Kasumi-1 (cell line): Measurements from ENCODE around the gene B3GNT7.
"Not testable (repeated sequence)": the region's sequence is repeated elsewhere in the genome, so short reads cannot be mapped to it uniquely, and the experiment has no call there.

Experiments
- DNase-seq, 2 experiments: peaks; one replicate each; lab custom pipeline; 2025; lab: John Stamatoyannopoulos, UW

The B3GNT7 gene

GRCh38 chr2:231425811-231426703 lies 30.5 kb downstream of the B3GNT7 start:
- no peak for DNase-seq

GRCh38 chr2:231427116-231427515 lies 31.6 kb downstream of the B3GNT7 start:
- DNase-seq: no peak

- DNase-seq: no peak
These were observed 33.6 kb downstream of the B3GNT7 start for GRCh38 chr2:231429152-231429551.

- no peak for DNase-seq
These were observed 34.4 kb downstream of the B3GNT7 start for GRCh38 chr2:231429901-231430300.

DNA sequence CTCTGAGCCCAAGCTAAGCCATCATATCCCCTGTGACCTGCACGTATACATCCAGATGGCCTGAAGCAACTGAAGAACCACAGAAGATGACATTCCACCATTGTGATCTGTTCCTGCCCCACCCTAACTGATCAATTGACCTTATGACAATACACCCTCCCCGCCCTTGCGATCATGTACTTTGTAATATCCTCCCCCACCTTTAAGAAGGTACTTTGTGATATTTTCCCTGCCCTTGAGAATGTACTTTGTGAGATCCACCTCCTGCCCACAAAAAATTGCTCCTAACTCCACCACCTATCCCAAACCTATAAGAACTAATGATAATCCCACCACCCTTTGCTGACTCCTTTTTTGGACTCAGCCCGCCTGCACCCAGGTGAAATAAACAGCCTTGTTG lies 34.9 kb downstream of the B3GNT7 start:
- DNase-seq: not testable (repeated sequence)

DNA sequence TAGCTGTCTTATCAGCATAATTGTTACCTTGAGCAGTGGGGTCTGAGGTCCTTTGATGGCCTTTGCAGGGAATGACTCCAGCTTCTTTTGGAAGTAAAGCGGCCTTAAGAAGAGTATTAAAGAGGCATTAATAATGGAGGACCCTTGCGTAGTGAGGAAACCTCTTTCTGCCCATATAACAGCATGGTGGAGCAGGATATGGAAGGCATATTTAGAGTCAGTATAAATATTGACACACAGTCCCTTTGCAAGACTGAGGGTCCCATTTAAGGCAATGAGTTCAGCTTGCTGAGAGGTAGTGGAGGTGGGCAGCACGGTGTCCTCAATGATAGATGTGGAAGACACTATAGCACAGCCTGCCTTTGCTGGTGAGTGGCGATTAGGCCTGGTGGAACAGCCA lies 36.1 kb downstream of the B3GNT7 start:
- DNase-seq: no peak

- DNase-seq: no peak
These were observed 38.5 kb downstream of the B3GNT7 start for GRCh38 chr2:231433990-231434389.

DNA sequence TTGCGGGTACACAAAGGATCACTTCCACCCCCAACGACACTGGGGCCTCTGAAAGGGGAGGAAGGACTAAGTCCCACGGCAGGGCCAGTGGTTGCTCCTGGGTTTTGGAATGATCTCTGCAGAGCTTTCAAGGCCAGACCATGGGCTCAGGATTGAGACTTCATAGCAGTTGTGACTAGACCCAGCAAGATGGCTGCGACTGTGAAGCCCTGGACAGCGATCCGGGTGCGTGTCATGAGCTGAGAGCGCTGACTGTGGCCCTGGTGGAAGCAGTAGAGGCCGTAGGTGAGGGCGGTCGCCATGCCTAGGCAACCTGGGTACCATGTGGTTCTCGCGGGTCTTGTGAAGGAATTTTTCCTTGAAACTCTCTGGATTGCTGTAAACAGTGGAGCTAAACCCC lies 41.4 kb downstream of the B3GNT7 start:
- DNase-seq: no peak

DNA sequence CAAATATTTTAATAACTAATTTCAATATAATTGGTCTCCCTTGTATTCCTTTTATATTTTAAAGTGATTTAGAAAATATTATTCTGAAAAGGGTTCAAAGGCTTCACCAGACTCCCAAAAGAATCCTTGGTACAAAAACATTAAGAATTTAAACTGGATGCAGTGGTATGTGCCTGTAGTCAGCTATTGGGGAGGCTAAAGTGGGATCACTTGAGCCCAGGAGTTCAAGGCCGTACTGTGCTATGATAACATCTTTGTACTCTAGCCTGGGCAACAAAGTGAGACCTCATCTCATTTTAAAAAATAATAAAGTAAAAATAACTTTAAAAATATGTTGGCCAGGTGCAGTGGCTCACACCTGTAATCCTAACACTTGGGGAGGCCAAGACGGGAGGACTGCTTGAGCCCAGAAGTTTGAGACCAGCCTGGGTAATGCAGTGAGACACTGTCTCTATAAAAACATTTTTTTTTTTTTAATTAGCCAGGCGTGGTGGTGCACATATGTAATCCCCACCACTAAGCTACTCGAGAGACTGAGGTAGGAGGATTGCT lies 54.1 kb downstream of the B3GNT7 start:
- DNase-seq: no peak

- DNase-seq: no peak
These were observed 55.1 kb downstream of the B3GNT7 start for GRCh38 chr2:231450548-231450989.
